HG02852 (cell line): ENCODE data around the gene TGIF2LY.
"Not testable (repeated sequence)": the region's sequence is repeated elsewhere in the genome, so short reads cannot be mapped to it uniquely, and the experiment has no call there.

Experiments used
- ATAC-seq: cut with Tn5 transposase; IDR thresholded peaks from one replicate; pipeline ENCODE4 v1.9.1; 2021; ENCODE audit warnings: mild to moderate bottlenecking, moderate library complexity; ENCODE audit not compliant: unreplicated experiment

The TGIF2LY gene

DNA sequence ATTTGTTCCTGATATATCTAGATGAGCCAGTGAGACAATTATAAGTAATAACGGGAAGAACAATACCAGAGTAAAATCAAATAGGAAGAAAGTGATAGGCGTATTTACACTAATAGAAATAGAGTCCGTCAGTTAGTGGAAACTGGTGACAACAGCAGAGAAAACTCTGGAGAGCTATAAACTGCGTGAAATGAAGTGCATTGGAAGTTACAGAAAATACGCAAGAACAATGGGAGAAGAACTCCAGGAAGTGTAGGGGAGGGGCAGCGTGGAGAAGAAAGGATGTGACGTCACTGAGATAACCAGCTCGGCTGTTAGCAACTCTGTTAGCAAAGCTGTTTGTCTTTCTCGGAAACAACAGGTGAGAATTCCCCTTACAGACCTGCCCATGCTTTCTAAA lies at the start of gene TGIF2LY:
Gene TGIF2LY (plus strand): TSS at position 301 of the 400 bp plus-strand sequence. CDS start 178 bp downstream, outside the sequence.
- not testable (repeated sequence) for ATAC-seq
